ENCODE measurements around the gene METTL25.

Gene METTL25

GRCh38 chr12:82408844-82409243 lies 50.5 kb downstream of the METTL25 start:
- DNase-seq = no peak

- DNase-seq = no peak
Measured at GRCh38 chr12:82411546-82412230, 53.4 kb downstream of the METTL25 start.

DNA sequence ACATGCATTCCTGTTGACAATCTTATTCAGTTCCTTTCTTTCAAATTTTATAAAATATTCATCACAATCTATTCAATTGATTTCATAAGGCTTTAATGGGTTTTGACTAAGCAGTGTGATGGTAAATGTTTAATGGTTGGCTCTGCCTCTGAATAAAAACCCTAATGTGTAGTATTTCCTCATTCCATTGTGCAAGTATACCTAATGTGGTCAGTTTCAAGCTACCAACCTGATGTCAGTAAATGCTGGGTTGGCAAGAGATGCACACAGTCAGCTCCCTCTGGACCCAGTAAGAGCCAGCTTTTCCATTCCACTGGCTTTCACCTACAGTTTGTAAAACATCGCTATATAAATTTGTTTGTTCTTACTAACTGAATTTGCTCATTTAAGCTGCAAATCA lies 53.9 kb downstream of the METTL25 start:
- DNase-seq = no peak

GRCh38 chr12:82414044-82414443 lies 55.7 kb downstream of the METTL25 start:
- DNase-seq = no peak

DNA sequence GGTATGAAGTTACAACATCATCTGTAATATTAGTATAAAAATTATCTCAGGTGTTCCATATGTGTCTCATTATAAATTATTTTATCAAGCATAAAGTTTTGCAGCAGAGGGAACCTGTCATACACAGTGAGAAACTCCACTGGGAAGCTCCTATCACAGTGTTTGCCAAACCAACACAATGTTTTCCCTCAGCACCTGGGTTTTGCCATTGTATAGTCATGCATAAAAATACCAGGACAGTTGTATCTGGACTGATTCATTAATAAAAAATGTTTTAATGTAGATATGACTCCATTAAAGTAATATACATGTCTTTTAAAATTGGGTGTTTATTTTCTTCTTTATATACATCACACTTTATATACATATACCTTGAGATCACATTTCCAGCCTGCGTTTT lies 56.6 kb downstream of the METTL25 start:
- DNase-seq = no peak

DNA sequence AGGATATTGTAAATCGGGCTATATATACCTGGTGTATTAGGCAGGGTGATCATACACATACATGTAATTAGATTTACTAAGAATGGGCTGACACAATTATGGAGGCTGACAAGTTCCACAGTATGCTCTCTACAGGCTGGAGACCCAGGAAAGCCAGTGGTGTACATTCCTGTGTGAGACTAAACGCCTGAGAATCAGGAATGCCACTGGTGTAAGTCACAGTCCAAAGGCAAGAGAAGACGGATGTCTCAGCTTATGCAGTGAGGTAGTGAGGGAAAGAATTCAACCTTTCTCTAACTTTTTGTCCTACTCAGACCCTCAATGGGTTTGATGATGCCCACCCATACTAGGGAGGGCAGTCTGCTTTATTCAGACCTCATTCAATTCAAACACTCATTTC lies 57.1 kb downstream of the METTL25 start:
- no peak for DNase-seq

GRCh38 chr12:82425241-82425640 lies 66.9 kb downstream of the METTL25 start:
- no peak for DNase-seq

- no peak for DNase-seq
Measured at GRCh38 chr12:82426081-82426480, 67.8 kb downstream of the METTL25 start.

- no peak for DNase-seq
Measured at GRCh38 chr12:82426586-82426985, 68.3 kb downstream of the METTL25 start.

DNA sequence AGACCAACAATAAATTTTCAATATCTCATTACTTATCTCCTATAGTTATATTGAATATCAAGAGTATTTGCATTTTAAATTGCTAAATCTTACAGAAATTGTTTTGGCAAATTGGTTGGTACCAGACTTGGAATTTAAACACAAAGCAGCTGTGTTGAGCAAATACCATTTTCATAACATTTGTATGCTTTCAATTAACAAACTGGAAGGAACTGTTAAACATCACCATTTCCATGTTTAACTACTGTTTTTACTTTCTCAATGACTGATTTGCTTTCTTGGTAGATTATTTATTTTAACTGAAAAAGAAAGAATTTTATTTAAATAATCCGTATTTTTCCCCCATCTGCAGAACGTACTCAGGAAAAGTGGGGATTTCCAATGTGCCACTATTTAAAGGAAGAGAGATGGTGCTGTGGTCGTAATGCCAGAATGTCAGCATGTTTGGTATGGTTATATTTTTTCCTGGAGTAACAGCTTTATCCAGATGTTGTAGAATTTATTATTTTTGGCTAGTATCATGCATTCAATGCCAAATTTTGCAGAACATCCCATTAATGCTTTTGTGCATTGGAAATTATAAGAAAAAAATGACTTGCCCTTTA lies 72.3 kb downstream of the METTL25 start:
- no peak for DNase-seq

DNA sequence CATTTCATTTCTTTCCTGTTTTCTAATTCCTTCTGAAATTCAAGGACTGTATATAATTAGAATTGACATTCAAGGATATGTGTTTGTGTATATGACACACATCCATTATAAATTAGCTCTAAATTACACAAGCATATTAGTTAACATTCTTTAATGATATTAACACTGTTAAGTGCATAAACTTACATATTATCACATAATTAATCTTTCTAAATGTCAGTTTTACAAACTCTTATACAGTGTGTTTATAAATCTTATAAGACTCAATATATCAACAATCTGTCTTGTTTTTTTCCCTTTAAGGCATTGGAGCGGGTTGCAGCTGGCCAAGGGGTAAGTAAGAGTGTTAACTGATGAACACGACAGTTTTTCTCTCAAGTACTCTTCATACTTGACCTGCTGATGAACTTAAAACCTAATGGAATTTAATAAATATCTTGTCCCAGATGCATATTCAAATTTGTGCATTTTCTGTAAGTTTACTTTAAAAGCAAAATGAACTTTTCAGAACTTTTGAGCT lies 76.1 kb downstream of the METTL25 start:
- no peak for DNase-seq

DNA sequence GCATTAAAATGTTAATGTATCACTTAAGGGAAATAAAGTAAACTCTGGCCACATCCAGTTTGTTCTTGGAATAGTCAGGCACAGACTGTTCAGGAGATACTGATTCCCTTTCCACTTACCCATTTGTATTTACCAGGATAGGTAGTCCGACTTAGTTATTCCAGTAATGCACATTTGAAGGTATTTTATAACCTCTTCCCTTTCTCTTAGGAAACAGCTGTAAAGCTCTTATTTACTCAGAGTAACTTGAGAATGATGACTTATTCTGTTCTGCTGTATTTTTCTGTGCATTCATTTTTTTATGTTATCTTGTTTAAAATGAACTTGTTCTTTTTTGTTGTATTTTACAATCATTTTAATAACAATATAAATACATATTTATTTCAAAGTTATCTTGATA lies 78.0 kb downstream of the METTL25 start:
- DNase-seq = no peak

DNA sequence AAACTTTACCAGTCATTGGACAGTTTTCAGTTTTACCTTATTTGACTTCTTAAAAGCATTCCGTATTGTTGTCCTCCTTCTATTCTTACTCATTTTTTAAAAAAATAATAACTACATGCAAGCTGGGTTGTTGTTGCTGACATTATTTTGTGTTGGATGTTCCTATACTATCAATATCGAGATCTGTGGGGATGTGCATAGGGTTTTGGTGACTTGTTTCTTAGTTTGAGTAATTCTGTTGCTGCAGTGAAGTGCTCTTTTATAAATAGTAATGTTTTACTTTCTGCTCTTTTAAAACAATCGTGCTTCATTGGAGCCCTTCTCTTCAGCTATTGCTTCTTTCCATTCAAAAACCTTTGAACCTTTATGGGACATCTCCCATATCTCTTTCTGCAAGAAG lies 79.4 kb downstream of the METTL25 start:
- DNase-seq = no peak

GRCh38 chr12:82438356-82438755 lies 80.0 kb downstream of the METTL25 start:
- DNase-seq = no peak

DNA sequence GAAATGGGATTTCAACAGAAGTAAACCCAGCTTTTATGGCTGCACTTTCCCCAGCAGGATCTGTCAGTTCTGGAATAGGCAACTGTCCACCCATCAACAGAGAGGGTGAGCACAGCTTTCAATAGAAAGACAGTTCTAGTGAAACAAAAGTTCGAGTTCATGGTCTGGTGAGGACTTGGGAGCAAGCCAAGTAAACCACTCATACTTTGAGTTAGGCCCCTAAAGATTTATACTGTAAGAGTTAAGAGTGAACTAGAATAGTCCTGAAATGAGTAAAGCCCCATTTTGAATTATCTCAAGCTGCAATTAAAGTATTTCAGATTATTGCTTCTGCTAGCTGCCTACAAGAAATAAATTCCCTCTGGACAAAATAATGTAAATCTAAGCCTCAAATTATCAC lies 82.6 kb downstream of the METTL25 start:
- no peak for DNase-seq

GRCh38 chr12:82448911-82449578 lies 90.7 kb downstream of the METTL25 start:
- no peak for DNase-seq

GRCh38 chr12:82456633-82457032 lies 98.3 kb downstream of the METTL25 start:
- DNase-seq = no peak

DNA sequence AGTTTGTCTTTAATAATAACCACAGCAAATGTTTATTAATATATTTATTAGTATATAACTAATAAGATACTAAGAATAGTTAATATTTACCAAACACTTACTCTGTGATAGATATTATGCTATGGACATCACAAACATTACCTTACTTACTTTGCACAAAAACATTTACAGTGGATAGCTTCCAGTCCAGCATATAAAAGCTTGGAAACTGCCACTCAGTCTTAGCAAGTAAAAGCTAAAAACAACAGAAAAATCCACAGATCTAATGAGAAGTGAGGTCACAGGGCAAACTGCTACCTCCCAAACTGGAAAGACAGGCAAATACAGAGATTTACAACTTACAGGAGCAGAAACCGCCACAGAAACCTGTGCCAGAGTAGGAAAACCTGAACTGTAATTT lies 99.8 kb downstream of the METTL25 start:
- no peak for DNase-seq

- DNase-seq = no peak
Measured at GRCh38 chr12:82461393-82461792, 103.1 kb downstream of the METTL25 start.

DNA sequence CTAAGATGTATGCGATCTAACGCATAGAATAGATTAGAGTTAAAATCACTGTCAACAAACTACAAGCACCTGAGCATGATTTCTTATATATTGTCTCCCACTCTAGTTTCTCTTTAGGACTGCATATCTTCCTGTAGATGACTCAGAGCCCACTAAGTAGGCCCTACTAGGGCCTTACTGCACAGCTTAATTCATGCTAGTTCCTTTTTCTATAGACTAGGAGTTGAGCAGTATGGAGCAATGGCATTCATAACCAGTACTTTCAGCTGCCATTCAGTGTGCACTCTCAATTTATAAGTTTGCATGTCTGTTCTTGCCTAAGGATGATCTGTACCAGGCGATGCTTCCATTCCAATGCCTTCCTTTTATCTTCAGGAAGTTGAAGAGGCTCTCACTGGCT lies 103.5 kb downstream of the METTL25 start:
- no peak for DNase-seq

DNA sequence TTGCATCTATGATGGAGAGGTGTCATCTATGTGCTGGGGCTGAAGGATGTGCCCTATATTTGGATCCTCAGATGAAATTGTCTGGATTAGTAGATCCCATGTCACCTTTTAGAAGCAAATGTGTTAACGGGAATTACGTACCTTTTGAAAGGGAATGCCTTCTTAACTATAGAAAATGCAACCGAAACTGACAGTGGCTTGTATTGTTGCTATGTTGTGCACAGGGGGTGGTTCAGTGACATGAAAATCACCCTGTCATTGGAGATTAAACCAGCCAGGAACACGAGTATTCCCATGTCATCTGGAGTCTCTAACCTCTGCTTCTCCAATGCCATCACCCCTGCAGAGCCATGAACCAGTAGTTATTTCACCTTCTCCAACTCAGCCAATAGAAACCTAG lies 110.2 kb downstream of the METTL25 start:
- DNase-seq = no peak

DNA sequence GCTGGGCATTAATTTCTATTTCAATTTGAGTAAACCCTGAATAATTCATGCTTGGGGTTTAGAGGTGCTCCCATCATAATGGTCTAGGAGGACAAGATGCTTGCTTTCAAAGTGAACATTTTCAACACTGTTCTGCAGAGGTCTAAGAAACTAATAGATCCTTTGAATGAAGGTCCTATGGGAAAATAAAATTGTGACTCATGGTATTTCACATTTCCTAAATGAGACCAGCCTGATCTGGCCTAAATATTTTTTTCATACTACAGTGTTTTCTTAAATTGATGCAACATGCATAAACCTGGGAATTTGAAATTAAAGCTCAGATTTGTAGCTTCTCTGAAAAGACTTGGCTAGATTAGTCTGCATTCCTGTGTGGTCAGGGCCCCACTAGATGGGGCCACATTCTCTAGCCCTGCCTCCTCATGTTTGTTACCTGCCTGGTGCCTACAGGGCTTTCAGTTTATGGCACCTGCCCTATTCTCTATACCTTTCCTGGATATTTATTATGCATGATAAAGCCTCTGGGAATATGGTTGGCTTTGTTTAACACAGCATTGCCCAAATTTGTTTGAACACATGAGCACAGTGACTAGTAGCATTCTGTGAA lies 112.7 kb downstream of the METTL25 start:
- no peak for DNase-seq

GRCh38 chr12:82473111-82473754 lies 114.9 kb downstream of the METTL25 start:
- DNase-seq = no peak
